Stomach (tissue), 4 donors: Measurements from ENCODE around the gene SLC25A4.

Experiments
- CTCF ChIP-seq, 7 experiments: fragments of 450-650 bp in 4 of 7; fragments of 200-600 bp in 3 of 7; sonication (generic) in 3 of 7; IDR thresholded peaks; one replicate each; pipeline ENCODE4 v1.5.1; 2016 to 2019; ENCODE audit warnings: antibody characterized with exemption in 7 of 7, control low read depth in 2 of 7, mild to moderate bottlenecking in 1 of 7
- EP300 ChIP-seq: sonication (generic); formaldehyde crosslinking; IDR thresholded peaks from one replicate; pipeline ENCODE4 v1.6.1; 2017; ENCODE audit warnings: antibody characterized with exemption

GRCh38 chr4:185104733-185105132 is 38.3 kb upstream of the SLC25A4 start:
- TF ChIP-seq CTCF (IDR thresholded peaks at IDR 0.05) (no peak), EP300 (no peak)
